Measurements from ENCODE around the gene DIAPH3.

Gene DIAPH3

GRCh38 chr13:59710996-59711701 lies 452.6 kb downstream of the DIAPH3 start:
- intact Hi-C loops (cut with DNase I): no loop called here
- DNase-seq: no peak

GRCh38 chr13:59710416-59710815 lies 453.3 kb downstream of the DIAPH3 start:
- no peak for DNase-seq
- intact Hi-C loops (cut with DNase I): no loop called here

DNA sequence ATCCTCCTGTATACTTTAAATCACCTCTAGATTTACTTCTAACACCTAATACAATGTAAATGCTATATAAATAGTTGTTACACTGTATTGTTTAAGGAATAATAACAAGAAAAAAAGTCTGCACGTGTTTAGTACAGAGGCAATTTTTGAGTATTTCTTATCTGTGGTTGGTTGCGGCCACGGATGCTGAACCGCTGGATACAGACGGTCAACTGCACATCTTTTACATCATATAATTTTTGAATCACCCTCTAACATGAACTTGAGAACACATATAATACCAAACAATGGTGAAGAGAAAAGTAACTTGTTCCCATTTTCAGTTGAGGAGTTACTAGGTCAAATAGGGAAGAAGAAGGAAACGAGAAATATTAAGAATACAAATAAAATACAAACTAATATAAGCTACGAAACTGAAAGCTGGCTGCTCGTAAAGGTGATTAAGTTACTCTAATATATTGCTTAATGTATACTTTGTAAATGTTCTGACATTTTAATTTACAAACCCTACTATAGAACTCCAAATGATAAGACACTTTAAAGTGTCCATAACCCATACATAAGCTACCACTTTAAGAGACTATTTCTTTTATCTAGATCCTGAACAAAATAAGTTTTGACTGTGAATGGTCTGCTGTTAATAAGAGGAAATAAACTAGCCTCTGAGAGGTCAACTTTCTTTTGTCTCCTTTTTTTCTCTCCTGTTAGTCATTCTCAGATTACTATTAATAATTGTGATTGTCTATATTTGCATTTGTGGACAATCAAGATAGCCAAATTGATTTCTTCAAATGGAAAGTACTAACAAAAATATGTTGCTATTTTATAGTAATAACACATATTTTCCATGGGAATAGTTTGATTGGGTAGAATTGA lies 457.4 kb downstream of the DIAPH3 start:
- intact Hi-C loops (cut with DNase I): no loop called here
- no peak for DNase-seq

- DNase-seq: no peak
- intact Hi-C loops (cut with DNase I): no loop called here
Measured at GRCh38 chr13:59702269-59702668, 461.5 kb downstream of the DIAPH3 start.

DNA sequence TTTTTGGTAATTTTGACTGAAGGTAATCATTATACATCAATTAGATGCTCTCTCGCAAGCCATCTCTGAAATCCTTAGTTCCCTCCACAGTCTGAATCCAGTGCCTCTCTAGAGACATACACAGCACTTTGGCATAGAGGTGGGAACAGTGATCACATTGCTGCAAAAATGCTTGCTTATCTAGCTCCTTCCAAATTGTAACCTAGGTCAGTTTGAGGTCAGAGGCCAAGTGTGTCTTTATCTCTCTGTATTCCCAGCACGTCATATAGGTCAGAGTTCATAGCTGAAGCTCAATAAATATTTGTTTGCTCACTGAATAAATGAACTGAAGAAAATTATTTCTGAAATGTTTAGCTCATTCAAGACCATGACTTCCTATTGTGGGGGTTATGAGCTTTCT lies 462.5 kb downstream of the DIAPH3 start:
- intact Hi-C loops (cut with DNase I): no loop called here
- DNase-seq: no peak

GRCh38 chr13:59700281-59700680 lies 463.4 kb downstream of the DIAPH3 start:
- DNase-seq: no peak
- intact Hi-C loops (cut with DNase I): no loop called here

DNA sequence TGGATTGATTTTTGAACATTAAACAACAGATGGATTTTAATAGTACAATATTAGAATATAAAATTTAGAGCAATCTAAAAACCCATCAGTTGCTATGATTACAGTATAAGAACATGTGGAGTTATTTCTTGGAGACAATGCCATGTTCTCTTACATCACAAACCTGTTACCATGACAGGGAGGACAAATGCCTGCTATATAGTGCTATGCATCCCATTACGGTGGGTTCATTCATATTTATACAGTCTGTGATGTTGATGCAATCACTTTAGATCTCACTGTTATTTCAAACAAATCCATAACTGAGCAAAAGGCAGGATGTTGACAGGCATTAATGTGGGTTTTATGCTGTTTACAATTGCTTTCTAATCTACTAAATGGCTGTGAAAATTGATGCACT lies 467.5 kb downstream of the DIAPH3 start:
- DNase-seq: no peak
- intact Hi-C loops (cut with DNase I): no loop called here

- DNase-seq: no peak
- intact Hi-C loops (cut with DNase I): no loop called here
Measured at GRCh38 chr13:59691501-59692066, 472.1 kb downstream of the DIAPH3 start.

- intact Hi-C loops (cut with DNase I): no loop called here
- no peak for DNase-seq
Measured at GRCh38 chr13:59690857-59691500, 472.7 kb downstream of the DIAPH3 start.

DNA sequence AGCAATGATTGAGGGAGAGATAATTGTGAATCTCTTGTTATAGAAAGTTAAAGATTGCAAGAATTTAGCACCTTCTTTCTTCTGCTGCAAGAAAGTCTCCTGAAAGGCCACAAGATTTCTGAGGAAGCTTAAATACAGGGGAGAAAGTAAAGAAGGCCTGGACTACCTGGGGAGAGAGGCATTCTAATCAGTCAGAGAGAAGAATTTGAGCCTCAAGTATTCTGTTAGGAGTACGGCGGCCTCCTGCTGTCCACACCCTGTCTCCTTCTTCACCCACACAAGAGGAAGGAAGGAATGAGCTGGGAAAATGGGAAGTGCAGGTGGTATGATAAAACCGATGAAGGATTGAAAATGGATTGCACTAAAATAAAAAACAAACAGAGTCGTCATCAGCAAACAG lies 474.7 kb downstream of the DIAPH3 start:
- intact Hi-C loops (cut with DNase I): no loop called here

GRCh38 chr13:59686798-59687394 lies 476.8 kb downstream of the DIAPH3 start:
- intact Hi-C loops (cut with DNase I): no loop called here
- DNase-seq: no peak

More for the DNA sequence above, 474.7 kb downstream of the DIAPH3 start:
- no peak for DNase-seq

GRCh38 chr13:59684105-59684504 lies 479.6 kb downstream of the DIAPH3 start:
- intact Hi-C loops (cut with DNase I): no loop called here
- DNase-seq: no peak

- DNase-seq: no peak
- intact Hi-C loops (cut with DNase I): no loop called here
Measured at GRCh38 chr13:59681636-59682311, 482.0 kb downstream of the DIAPH3 start.

GRCh38 chr13:59680429-59681024 lies 483.2 kb downstream of the DIAPH3 start:
- intact Hi-C loops (cut with DNase I): no loop called here
- no peak for DNase-seq

DNA sequence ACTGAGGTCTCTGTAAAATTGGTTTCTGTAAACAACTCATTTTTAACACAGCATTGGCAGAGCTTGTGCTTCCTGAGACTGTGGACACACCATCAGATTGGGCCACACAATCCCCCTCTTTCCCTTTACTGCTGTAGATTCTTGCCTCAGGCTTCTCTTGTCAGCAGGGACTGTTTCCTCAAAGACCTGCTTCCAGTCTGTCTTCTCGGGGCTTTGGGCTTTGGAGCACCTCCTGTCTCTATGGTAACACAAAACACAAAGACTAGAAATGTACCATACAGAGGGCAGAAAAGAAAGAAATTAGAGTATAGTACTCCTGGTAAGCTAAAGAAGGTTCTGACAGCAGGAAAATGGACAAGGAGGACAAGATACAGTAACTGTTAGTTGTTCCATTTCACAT lies 484.5 kb downstream of the DIAPH3 start:
- no peak for DNase-seq

GRCh38 chr13:59677966-59678814 lies 485.5 kb downstream of the DIAPH3 start:
- DNase-seq: peak in 4 of 42 donors; percentile 18 to 50 (median 30)
- intact Hi-C loops (cut with DNase I): loop anchor here (5.0 kb wide), 1 partner anchor 286 kb away; no protein-coding TSS in a partner anchor

More for the DNA sequence above, 484.5 kb downstream of the DIAPH3 start:
- intact Hi-C loops (cut with DNase I): loop anchor here (5.0 kb wide), 1 partner anchor 287 kb away; no protein-coding TSS in a partner anchor

- intact Hi-C loops (cut with DNase I): loop anchor here (5.0 kb wide), 1 partner anchor 285 kb away; no protein-coding TSS in a partner anchor
- no peak for DNase-seq
Measured at GRCh38 chr13:59677430-59677829, 486.3 kb downstream of the DIAPH3 start.

All from head of caudate nucleus (tissue), 42 donors.